Skin of body (tissue), 2 donors: Measurements from ENCODE around the gene POP5. TPM values are rescaled to one million over a fixed set of nuclear protein-coding genes. Genes with fewer than 3 reads are reported as not detected.
A peak's percentile ranks its signal among the peaks of the same experiment; 100 is the strongest.
"Not testable (repeated sequence)": the region's sequence is repeated elsewhere in the genome, so short reads cannot be mapped to it uniquely, and the experiment has no call there.

ENCODE experiments used
- DNase-seq: peaks from one replicate; lab custom pipeline; 2025; lab: John Stamatoyannopoulos, UW
- total RNA-seq: library from RNA; depleted of rRNA; stranded (reverse); fragments of >200 nt; gene quantifications from one replicate; pipeline ENCODE4 v1.2.3, GENCODE V29; 2014

POP5 gene
- total RNA-seq, 1 donor from 2014 or later: 15.1 TPM

GRCh38 chr12:120538281-120539156, 42.7 kb downstream of the POP5 start:
- no peak for DNase-seq

GRCh38 chr12:120537856-120538220, 43.4 kb downstream of the POP5 start:
- no peak for DNase-seq

DNA sequence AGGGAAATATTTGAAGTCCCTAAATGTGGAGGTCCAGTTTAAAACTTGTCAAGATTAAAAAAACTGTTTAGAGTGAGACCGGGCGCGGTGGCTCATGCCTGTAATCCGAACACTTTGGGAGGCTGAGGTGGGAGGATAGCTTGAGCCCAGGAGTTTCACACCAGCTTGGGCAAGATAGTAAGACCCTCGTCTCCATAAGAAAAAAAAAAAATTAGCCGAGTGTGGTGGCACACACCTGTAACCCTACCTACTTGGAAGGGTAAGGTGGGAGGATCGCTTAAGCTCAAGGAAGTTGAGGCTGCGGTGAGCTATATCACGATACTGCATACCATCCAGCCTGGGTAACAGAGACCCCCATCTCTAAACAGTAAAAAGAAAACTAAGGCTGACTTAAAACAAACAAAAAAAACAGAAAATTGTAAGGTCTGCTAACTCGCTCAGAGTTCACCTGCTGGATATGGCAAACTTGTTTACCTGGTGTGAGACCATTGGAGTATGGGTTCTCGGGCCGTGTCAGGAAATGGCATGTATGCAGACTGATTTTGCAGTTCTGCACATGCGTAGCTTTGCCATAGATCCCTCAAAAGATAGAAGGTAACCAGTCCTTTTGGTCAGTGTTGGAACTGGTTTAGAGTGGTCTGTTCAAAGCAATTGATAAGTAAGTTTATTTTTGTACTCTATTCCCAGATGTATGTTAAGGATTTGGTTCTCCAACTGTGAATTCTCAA, 45.0 kb downstream of the POP5 start:
- no peak for DNase-seq

DNA sequence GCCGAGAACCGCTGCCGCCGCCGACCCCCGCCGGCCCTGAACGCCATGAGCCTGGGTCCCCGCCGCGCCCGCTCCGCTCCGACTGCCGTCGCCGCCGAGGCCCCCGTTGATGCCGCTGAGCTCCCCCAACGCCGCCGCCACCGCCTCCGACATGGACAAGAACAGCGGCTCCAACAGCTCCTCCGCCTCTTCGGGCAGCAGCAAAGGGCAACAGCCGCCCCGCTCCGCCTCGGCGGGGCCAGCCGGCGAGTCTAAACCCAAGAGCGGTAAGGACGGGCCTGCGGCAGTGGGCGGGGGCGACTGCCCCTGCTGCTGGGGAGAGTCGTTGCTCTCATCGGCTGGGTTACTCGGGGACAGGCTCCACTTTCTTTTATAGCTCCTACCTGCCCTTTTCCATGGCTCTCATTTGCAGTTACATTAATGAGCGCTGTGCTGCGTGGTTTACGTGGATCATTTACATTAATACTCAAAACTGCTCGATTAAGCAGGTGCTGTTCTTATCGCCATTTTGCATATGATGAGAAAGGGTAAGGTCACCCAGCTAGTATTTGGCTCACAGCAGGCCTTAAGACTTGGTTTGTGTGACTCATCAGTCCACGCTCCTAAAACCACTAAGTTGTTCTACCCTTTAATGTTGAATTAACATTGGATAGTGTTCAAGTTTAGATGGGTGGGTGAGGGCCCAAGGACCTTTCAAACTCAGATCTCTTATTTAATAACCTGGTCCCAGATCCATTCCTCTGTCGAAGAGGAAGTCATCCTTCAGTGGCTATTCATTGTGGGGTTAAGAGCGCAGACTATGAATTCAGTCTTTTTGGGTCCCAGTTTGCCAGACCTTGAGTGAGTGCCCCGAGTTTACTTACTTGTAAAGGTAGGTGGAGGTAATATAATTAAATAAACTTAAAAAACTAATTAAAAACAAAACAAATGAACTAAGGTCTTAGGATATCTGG, 46.2 kb downstream of the POP5 start:
- DNase-seq: peak; percentile 17

DNA sequence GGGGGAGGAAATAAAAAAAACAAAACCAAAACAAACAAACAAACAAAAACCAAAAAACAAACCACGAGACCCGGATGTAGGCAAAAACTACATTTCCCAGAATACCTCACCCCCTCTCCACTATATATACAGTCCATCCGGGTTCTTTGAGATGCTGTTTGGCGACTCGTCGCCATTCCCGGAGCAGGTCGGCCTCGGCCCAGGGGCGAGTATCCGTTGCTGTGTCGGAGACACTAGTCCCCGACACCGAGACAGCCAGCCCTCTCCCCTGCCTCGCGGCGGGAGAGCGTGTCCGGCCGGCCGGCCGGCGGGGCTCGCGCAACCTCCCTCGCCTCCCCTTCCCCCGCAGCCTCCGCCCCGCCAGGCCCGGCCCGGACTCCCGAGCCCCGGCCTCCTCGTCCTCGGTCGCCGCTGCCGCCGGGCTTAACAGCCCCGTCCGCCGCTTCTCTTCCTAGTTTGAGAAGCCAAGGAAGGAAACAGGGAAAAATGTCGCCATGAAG, 46.9 kb downstream of the POP5 start, which contains the start of gene RNF10:
TSS of gene RNF10 (plus strand) at position 154 of the 500 bp plus-strand sequence. CDS start 456 bp downstream, outside the sequence.
- DNase-seq: peak; percentile 95

- no peak for DNase-seq
Measured at GRCh38 chr12:120532701-120533238, 48.4 kb downstream of the POP5 start.

GRCh38 chr12:120530418-120530761, 50.8 kb downstream of the POP5 start:
- not testable (repeated sequence) for DNase-seq

DNA sequence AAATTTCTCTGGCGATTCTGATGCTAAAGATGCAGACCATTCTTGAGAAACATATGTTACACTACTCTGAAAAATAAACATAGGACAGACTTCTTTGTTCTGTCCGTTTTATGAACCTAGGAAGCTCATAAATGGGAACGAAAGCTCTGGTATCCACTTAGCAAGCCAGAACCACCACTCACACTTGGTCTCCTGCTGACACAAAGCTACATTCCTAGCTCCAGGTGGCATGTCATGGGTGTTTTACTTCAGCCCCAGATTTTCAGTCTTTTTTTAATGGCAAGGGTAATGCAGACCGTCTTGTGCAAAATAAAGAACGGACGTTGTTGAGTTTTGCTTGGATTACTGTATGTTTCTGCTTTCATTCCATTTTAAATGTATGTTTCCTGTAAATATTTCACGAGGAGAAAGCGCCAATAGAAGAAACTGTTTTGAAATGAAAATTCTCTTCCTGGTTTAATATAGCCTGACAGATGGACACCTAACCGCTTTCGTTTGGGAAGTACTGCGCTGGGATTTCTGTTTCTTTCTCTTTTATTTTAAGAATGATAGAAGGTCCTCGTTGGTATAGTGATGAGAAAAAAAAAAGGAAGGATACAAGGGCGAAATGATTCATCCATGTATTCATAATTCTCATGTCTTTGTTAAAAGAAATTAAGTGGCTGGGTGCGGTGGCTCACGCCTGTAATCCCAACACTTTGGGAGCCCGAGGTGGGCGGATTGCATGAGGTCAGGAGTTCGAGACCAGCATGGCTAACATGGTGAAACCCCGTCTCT, 51.4 kb downstream of the POP5 start:
- peak; percentile 60 for DNase-seq

DNA sequence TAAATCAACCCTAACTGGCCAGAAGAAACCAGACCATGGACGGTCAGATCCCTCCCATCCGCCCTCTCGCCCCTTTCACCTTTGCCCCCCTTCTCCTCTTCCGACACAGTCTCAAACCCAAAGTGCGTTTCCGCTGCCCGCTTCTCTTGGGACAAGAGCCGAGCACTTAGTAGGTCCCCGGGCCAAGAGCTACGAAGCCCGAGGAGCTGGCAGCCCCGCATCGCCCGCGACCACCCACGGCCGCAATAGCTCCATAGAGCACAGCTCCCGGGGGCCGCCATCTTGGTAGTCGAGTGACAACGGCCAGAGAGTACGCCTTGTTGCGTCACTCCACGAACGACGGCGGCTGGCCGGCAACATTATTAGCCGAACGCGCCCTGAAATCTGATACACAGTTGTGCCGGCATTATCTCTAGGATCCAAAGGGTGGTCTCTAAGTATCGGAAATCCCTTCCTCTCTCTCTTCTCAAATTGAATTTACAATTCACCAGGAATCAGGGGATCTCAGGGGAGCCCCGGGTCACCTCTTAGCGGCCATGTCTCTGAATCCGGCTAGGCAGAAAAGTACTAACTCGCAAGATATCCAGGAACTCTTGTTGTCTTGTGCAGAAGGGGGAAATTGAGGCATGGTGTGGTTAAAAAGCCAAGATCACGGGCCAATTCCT, 52.2 kb downstream of the POP5 start, which contains the start of gene COQ5:
TSS of gene COQ5 (minus strand) at position 298 of the 665 bp plus-strand sequence. CDS start at position 281, 17 bp downstream.
- DNase-seq: peak; percentile 90

Other genes starting within 250 kb of the POP5 start
- 0.99 TPM for gene MSI1, start 212.2 kb downstream of the POP5 start, total RNA-seq
- gene COX6A1, start 143.3 kb downstream of the POP5 start, total RNA-seq: 242 TPM
- gene TRIAP1, start 135.0 kb downstream of the POP5 start, total RNA-seq: 14.4 TPM
- gene GATC, start 135.0 kb downstream of the POP5 start, total RNA-seq: 18.1 TPM
- 105 TPM for gene SRSF9, start 111.7 kb downstream of the POP5 start, total RNA-seq
- 226 TPM for gene DYNLL1, start 85.3 kb downstream of the POP5 start, total RNA-seq
- gene COQ5, start 52.2 kb downstream of the POP5 start, total RNA-seq: 30.5 TPM
- 127 TPM for gene RNF10, start 47.0 kb downstream of the POP5 start, total RNA-seq
- gene CABP1, start 59.2 kb upstream of the POP5 start, total RNA-seq: 1.3 TPM
- gene MLEC, start 105.7 kb upstream of the POP5 start, total RNA-seq: 53.9 TPM
- 15.5 TPM for gene UNC119B, start 129.1 kb upstream of the POP5 start, total RNA-seq
- gene ACADS, start 144.4 kb upstream of the POP5 start, total RNA-seq: 12.3 TPM